GM21737 (cell line): Measurements from ENCODE around the gene RNASE4.

Source experiments
- ATAC-seq: cut with Tn5 transposase; IDR thresholded peaks from one replicate; pipeline ENCODE4 v1.9.1; 2021; ENCODE audit warnings: mild to moderate bottlenecking, moderate library complexity; ENCODE audit not compliant: unreplicated experiment

The RNASE4 gene

DNA sequence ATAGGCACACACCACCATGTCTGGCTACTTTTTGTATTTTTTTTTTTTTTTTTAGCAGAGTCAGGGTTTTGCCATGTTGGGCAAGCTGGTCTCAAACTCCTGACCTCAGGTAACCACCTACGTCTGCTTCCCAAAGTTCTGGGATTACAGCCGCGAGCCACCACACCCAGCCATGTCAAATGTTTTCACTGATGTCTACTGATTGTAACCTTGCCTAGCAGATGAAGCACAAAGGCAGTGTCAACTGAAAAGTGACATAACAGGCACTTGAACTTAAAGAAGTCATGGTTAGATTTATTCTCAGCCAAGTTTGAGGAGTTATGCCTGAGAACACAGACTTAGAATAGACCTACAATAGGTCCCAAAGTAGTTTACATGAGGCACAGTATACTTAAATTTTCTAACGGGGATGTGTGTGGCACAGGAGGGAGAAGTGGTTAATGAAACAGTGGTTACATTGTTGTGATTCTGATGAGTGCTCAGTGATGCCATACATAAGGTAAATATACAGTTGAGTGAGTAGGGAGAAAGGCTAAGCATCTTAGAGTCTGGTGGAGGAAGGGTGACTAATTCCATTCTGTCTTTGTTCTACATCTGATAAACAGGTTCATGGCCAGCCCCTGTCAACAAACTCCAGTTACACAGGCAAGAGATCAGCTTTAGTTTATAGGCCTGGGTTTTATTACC, 12.6 kb upstream of the RNASE4 start:
- ATAC-seq, result no peak

- no peak for ATAC-seq
Measured at GRCh38 chr14:20675669-20676068, 8.7 kb upstream of the RNASE4 start.

GRCh38 chr14:20676072-20676471, 8.3 kb upstream of the RNASE4 start:
- ATAC-seq, result no peak

DNA sequence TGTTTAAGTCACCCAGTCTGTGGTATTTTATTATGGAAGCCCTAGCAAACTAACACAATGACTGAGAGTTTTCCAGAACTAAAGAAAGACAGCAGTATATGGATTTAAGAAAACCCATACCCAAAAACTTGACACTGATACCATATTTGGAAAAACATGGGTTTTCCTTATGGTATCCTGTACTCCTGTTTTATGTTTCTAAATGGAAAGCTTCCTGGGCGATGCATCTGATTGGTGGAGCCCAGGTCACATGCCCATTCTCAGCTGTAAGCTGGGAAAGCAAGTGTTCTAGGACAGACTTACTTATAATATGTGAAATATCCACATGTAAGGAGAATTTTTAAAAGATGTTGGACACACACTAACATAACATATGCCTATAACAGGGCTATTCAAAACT, 4.5 kb upstream of the RNASE4 start:
- no peak for ATAC-seq

GRCh38 chr14:20680363-20680762, 4.0 kb upstream of the RNASE4 start:
- no peak for ATAC-seq

GRCh38 chr14:20680843-20681347, 3.5 kb upstream of the RNASE4 start:
- peak; percentile 18 for ATAC-seq

DNA sequence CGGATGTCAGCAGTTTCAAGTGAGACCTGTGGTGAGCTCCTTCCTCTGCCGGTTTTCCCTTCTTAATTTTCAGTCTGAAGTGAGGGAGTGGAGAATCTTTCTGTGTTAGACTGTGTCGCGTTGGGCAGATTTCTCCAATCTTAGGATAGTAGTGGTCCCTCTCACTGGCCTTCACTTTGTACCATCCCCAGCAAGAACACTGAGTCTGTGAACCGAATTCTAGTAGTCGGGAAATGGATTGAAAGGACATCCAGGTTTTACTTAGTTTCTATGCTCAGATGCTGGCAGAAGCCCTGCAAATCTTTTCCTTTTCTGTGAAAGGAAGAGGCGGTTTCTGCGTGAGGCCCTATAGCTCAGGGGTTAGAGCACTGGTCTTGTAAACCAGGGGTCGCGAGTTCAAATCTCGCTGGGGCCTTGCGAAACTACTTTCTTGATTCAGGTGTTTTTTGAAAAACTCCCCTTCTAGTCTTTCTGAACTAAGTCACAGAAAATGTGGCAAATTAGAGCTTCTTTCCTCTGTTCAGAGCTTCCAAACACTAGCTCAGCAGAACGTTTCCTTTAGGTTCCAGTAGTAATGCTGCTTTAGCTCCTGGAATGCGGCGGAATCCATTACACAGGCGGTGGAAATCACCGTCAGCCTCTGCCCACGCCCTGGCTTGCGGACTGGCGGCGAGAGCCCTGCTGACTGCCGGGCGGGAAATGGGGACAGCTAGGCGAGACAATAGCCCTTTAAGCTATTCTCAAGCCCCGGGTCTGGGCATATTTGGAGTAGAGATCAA, 2.8 kb upstream of the RNASE4 start:
- peak; percentile 22 for ATAC-seq

GRCh38 chr14:20682127-20682434, 2.3 kb upstream of the RNASE4 start:
- ATAC-seq, result no peak

DNA sequence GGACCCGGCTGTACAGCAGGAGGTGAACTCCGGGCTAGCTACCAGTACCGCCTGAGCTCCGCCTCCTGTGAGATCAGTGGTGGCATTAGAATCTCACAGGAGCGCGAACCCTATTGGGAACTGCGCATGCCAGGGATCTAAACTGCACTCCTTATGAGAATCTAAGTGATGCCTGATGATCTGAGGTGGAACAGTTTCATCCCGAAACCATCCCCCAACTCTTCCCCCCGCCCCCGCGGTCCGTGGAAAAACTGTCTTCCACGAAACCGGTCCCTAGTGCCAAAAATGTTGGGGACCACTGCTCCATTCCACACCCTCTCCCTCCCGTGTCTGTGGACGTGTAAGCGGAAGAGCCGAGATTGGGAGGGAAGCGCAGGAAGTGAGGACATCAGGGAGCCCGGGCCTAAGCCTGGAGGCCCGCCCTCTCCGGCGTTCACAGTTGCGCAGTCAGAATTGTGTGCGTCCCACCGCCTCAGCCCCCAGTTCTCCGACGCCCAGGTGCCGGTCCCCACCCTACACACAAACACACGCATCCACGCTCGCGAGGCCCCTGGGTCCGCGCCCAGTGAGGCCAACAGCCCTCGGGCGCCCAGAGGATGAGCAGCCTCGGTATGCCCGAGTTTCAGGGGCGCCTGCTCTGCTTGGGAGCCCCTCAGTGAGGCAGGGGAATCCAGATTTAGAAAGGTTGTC, 1.8 kb upstream of the RNASE4 start:
- peak; percentile 40 for ATAC-seq

DNA sequence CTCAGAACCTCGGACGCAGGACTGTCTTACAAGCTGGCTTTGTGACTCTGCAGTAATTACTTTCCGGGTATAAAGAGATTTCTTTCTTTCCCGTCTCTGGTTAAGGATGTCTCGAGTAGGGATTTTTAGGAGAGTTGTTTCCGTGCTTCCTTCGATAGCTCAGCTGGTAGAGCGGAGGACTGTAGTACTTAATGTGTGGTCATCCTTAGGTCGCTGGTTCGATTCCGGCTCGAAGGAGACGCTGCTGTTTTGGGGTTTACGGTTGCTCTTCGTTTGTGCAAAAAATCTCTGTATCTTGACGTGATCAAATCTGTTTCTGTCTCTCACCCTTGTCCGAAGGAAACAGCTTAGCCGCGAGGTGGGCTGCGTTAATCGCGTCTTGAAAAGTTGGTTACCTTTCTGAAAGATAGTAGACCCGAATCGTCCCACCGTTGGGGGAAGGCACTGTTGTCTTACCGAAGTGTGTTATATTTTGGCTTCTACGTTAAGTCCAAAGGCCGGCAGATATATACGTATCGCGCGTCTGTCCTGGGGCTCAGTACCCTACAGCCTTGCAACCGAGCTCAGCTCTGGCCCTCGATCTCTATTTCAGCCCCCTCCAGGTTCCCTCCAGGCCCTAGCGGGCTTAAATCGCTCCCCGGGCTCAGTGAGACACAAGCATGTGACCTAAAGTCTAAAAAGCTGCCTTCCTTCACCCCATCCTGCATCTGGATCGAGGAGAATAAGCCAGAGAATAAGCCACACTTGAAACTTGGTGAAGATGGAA, 1.1 kb upstream of the RNASE4 start:
- peak; percentile 19 for ATAC-seq

GRCh38 chr14:20684662-20685456, 499 bp downstream of the RNASE4 start:
- ATAC-seq, result no peak

DNA sequence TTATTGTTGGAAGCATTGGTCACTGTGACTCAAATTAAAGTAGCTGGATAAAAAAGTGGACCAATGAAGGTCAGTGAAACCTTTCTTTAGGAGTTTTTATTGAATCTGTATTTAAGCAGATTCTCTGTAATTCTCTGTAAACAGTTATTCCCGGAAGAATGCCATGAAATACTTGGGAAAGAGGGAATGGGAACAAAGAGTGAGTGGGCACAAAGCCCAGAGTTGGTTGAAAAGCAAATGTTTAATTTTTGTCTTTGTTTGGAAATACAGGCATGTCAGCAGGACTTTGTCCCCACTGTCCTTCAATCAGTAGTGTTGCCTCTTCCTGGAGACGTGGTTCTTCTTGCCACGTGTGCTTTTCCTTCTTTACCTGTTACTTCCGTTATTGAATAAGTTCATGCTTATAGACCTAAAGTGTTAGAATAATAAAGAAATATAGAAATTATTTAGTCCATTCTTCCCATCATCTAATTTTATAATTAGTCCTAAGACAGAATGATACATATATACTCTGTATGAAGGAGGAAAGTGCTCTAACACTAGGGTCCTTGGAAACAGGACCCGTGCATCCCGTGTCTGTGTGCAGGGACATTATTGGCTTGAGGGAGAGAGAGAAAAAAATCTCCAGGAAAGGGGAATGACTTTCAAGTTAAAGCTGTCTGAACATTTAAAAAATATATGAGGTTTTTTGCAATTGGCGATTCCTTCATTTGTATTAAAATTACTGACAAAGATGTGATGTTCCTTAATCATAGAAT, 2.2 kb downstream of the RNASE4 start:
- ATAC-seq, result no peak

DNA sequence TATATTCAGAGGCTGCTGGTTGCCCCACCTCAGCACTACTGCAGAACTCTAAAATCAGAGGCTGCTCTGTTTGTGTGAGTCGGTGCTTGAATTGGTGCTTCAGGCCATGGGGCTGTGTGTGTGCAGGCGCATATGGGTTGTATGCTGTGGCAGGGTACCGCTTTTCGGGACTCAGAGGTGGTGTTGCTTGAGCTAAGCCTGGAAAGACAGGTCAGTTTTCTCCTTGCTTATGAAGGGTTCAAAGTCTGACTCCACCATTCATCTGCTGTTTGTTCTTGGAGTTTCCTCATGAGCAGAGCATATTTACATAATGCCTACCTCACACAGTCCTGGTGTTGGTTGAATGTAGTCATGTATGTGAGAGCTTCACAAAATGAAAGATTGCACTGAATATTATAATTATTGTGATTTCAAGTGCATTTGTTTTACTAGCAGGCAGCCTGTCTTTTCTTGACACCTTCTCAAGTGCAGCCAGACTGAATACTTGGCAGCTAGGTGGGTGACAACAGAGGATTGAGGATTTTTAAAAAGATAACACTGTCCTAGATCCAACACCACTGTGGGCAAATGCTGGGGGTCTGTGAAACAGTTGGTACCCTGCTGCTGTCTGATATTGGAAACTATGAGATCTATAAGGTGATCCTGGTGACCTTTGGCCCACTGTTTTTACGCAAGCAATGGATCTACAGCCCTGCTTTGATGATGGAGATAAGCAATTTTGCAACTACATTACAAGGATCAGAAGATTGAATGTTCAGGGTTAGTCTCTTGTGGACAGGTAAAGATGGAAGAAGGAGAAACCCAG, 3.2 kb downstream of the RNASE4 start:
- no peak for ATAC-seq

DNA sequence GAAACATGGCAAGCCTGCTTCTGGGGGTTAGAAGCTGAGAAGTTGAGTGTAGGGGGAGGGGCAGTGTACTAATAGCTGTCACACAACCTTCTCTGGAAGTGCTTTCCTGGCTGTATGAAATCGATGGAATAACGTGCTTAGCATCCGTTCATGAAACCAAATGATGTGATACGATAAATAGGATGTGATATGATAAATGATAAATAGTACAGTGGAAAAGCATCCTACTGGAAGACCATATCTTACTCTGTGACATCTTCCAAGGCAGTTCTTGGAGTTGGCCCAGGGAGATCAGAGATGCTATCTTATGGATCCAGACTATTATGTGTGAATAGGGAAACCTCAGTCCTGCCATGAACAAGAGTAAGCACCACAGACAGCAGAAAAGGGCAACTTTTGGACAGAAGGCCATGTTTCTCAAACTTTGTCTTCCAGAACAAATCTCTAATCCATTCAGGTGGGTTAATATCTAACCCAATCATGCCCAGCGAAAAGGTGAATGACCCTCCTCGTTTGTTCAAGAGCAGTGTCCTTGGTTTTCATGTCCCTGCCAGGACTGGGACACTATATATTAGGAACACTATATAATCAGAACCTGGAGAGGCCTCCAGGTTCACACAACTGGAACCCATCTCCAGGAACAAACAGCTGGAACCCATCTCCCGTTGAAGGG, 3.9 kb downstream of the RNASE4 start, which contains the start of gene ANG:
TSS of gene ANG (plus strand) at position 598 of the 673 bp plus-strand sequence. CDS start 4,801 bp downstream, outside the sequence.
- no peak for ATAC-seq

DNA sequence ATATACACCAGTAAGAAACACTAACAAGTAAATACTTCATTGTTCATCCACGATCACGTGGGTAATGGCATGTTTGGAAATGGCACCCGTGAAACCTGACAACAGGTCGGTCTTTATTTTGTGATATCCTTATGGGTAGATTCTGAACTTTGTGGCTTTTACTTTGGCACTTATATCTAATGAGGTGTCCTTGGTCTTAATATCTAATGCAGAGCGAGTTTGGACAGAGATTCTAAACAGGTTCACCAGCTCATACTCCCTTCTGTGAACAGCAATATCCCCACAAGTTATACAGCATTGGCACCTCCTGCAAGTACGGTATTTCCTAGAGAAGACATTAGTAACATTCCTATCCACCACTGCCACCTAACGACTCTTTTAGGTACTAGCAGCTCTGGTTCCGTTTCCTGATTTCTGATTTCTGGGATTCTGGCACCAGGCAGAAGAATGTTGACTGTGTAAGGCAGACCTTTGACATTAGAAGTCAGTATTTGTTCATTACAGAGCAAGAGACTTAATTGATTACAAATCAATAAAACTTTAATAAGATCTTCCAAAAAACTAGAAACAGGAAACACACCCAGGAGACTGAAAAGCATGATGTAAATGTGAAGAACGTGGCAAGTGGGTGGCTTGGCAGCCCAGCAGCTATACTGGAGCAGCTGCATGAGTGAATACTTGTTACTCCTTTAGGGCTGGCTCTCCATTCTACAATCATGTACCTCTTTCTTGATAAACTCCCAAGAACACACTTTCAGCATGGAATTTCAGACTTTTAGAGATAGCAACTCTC, 6.7 kb downstream of the RNASE4 start:
- ATAC-seq, result no peak

- no peak for ATAC-seq
Measured at GRCh38 chr14:20692116-20692751, 7.9 kb downstream of the RNASE4 start.

- no peak for ATAC-seq
Measured at GRCh38 chr14:20696764-20697163, 12.4 kb downstream of the RNASE4 start.
